Chondrocyte (in vitro differentiated cells): ENCODE measurements around the gene TMEM244. TPM values are rescaled to one million over a fixed set of nuclear protein-coding genes. Genes with fewer than 3 reads are reported as not detected.

ENCODE experiments used
- DNase-seq: peaks from one replicate; pipeline ENCODE4 v3.0.0; 2021; ENCODE audit warnings: mixed read lengths, low spot score
- H3K27ac Mint-ChIP-seq: one replicate; pipeline ENCODE4 v1.8.0; 2021; ENCODE audit warnings: mild to moderate bottlenecking, moderate library complexity, mixed read lengths; ENCODE audit not compliant: unreplicated experiment
- H3K27me3 Mint-ChIP-seq: 2 replicates; pipeline ENCODE4 v1.8.0; 2021; ENCODE audit warnings: low read depth, mixed read lengths
- H3K36me3 Mint-ChIP-seq: 2 replicates; pipeline ENCODE4 v1.8.0; 2021; ENCODE audit warnings: low read depth, mixed read lengths
- H3K4me1 Mint-ChIP-seq: 2 replicates; pipeline ENCODE4 v1.8.0; 2021; ENCODE audit warnings: low read depth, mild to moderate bottlenecking, mixed read lengths
- H3K4me3 Mint-ChIP-seq: one replicate; pipeline ENCODE4 v1.8.0; 2021; ENCODE audit warnings: mild to moderate bottlenecking, moderate library complexity, mixed read lengths; ENCODE audit not compliant: unreplicated experiment
- H3K9me3 Mint-ChIP-seq: 2 replicates; pipeline ENCODE4 v1.8.0; 2021; ENCODE audit warnings: low read depth, mixed read lengths
- total RNA-seq: library from RNA; stranded (reverse); gene quantifications from 3 replicates; pipeline ENCODE4 v1.2.1, GENCODE V29; 2021
- TF ChIP-seq, protein P1 (sequence below): fragments of 200-600 bp; sonication (generic); IDR thresholded peaks from 2 replicates; pipeline ENCODE4 v1.5.0; 2021; ENCODE audit warnings: antibody characterized with exemption, mild to moderate bottlenecking, moderate library complexity

TMEM244 gene
- total RNA-seq, 1 donor from 2014 or later = not detected

DNA sequence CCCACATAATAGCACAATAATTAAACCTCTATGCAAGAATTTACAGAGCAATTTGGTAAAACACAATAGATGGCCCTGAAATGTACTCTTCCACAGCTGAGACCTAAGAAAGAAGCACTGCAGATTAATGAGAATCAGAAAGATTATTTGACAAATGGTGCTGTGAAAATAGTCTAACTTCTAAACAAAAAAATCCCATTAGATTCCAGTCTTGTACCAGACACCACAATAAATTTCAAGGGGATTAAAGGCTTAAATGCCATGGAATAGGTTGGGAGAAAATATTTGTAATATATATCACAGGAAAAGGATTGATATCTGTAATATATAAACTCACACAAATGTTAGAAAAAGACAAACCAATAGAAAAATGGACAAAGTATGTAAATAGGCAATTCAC lies 14.4 kb downstream of the TMEM244 start:
- Mint-ChIP-seq H3K4me3 (no peak overlapping the region), H3K36me3 (no peaks in the 10 kb centered on the region), H3K27me3 (no peaks in the 10 kb centered on the region), H3K9me3 (no peaks in the 10 kb centered on the region), H3K27ac (no peak overlapping the region), H3K4me1 (peaks cover 11% of the 10 kb centered on the region)
- DNase-seq = no peak
- TF ChIP-seq, protein P1, sequence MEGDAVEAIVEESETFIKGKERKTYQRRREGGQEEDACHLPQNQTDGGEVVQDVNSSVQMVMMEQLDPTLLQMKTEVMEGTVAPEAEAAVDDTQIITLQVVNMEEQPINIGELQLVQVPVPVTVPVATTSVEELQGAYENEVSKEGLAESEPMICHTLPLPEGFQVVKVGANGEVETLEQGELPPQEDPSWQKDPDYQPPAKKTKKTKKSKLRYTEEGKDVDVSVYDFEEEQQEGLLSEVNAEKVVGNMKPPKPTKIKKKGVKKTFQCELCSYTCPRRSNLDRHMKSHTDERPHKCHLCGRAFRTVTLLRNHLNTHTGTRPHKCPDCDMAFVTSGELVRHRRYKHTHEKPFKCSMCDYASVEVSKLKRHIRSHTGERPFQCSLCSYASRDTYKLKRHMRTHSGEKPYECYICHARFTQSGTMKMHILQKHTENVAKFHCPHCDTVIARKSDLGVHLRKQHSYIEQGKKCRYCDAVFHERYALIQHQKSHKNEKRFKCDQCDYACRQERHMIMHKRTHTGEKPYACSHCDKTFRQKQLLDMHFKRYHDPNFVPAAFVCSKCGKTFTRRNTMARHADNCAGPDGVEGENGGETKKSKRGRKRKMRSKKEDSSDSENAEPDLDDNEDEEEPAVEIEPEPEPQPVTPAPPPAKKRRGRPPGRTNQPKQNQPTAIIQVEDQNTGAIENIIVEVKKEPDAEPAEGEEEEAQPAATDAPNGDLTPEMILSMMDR = no peak

- DNase-seq = no peak
- Mint-ChIP-seq H3K4me1 (peaks cover 11% of the 10 kb centered on the region), H3K36me3 (no peaks in the 10 kb centered on the region), H3K27ac (no peak overlapping the region), H3K27me3 (no peaks in the 10 kb centered on the region), H3K9me3 (no peaks in the 10 kb centered on the region), H3K4me3 (no peak overlapping the region)
- TF ChIP-seq, protein P1 = no peak
These were observed 15.4 kb downstream of the TMEM244 start for GRCh38 chr6:129845696-129846095.

DNA sequence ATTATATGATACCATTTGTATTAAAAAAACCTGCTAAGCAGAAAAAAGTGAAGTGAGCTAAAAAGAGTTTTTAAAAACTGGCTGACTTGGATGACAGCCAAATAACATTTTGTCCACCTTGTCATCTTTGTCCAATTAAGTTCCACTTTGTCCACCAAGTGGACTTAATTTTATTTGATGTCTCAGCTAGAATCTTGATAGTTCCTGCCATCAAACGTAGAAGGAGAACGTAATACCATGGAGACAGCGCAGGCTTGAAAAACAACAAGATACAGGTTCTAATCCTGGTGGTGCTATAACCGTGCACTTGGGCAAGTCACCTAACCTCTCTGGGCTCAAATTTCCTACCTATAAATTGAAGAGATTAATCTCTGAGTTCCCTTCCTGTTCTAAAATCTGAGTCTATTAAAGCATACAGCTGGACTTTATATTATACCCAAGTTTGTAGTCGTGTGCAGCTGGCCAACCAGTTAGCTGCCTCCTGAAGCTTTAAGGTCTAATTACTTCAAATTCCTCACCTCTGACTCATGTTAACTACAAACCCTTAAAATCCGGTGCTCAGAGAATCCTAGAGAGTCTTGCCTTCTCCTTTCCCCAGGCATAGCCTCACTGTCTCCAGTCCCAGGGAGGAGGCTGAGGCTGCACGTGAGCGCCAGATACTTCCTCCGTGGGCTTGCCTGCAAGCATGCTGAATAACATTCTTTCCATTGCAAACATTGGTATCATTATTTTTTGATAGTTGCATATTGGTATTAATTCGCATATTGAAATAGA lies 16.8 kb downstream of the TMEM244 start:
- H3K27ac Mint-ChIP-seq = no peak overlapping the region

DNA sequence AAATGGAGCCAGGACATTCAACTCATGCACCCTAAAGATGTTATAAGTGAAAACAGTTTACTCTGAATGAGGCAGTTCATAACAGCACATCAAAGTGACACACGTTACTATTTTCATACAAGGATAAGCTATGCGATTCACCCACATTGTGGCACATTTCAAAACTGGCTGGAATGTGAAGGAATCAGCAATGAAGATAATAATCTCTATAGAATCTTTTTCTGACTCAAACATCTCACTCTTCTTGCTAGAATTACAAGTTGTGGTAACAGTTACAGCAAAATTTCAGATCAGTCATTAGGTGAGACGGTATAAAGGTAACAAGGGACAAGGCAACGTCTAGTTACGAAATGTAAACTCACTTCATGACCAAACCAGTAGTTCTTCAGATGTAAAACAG lies 17.5 kb downstream of the TMEM244 start:
- peaks cover under 1% of the 10 kb centered on the region for H3K9me3 Mint-ChIP-seq
- no peaks in the 10 kb centered on the region for H3K27me3 Mint-ChIP-seq
- no peaks in the 10 kb centered on the region for H3K36me3 Mint-ChIP-seq
- no peak overlapping the region for H3K4me3 Mint-ChIP-seq
- peaks cover 11% of the 10 kb centered on the region for H3K4me1 Mint-ChIP-seq
- TF ChIP-seq, protein P1 = no peak
- H3K27ac Mint-ChIP-seq = no peak overlapping the region
- DNase-seq = no peak

More for the DNA sequence above, 16.8 kb downstream of the TMEM244 start:
- Mint-ChIP-seq H3K4me3 (no peak overlapping the region), H3K36me3 (no peaks in the 10 kb centered on the region), H3K4me1 (peaks cover 11% of the 10 kb centered on the region), H3K9me3 (no peaks in the 10 kb centered on the region), H3K27me3 (no peaks in the 10 kb centered on the region)
- TF ChIP-seq, protein P1 = no peak
- DNase-seq = no peak

- Mint-ChIP-seq H3K27ac (no peak overlapping the region), H3K9me3 (peaks cover 7% of the 10 kb centered on the region), H3K4me1 (peaks cover 11% of the 10 kb centered on the region), H3K4me3 (no peak overlapping the region), H3K36me3 (peaks cover 4% of the 10 kb centered on the region), H3K27me3 (no peaks in the 10 kb centered on the region)
- no peak for DNase-seq
- TF ChIP-seq, protein P1 = no peak
These were observed 18.2 kb downstream of the TMEM244 start for GRCh38 chr6:129842881-129843409.
